Measurements from ENCODE around the gene EHD1. TPM values are rescaled to one million over a fixed set of nuclear protein-coding genes. Genes with fewer than 3 reads are reported as not detected.

The EHD1 gene
- total RNA-seq, 1 experiment from 2014 or later: 340 TPM

- H3K79me2 ChIP-seq (ENCODE audit: low read length): peaks cover 79% of the 10 kb centered on the region
These were observed 18.6 kb downstream of the EHD1 start for GRCh38 chr11:64859542-64860414.

DNA sequence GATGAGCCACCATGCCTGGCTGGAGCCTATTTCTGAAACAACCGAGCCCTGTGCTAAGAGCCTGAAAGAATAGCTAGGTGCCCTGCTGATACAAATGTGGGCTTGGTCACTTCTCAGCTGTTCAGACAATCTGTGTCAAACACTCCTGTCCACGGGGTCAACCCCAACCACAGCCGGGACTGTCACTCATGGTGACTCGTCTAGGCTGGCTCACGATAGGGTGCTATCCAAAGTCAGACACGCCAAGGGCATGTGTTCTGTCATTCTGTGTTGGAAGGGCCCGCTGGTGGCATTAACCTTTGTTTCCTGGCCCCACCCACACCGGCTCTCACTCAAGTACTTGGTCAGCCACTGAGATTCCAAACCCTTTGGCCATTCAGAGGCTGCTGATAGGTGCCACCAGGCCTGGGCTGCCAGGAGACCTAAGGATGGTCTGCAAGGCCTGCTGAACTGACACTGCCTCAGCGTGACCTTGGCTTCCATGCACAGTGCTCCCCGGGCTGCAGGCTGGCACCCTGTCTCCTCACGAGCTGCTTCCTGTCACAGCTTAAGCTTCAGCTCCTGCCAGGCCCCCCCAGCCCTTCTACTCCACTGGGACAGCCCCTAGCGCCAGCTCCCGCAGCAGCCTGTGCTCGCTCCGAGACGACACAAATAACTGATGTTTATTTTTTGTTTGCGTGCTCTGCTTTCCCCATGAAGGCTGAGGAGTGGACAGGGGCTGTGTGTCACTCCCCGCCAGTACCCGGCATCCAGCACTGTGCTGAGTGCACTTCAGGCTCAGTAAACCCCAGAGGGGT lies 19.8 kb downstream of the EHD1 start:
- peaks cover 63% of the 10 kb centered on the region for H3K4me1 ChIP-seq (ENCODE audit: insufficient read depth, low read length)
- intact Hi-C loops (cut with micrococcal nuclease): no loop called here
- no peak overlapping the region for H2AFZ ChIP-seq (ENCODE audit: low read length)
- no peak overlapping the region for H3K4me3 ChIP-seq (ENCODE audit: low read length)
- POLR2A ChIA-PET (ENCODE audit: unreplicated experiment): interaction anchor here (1.1 kb wide), 1 partner anchor 11 kb away, joined by 3 read pairs; no protein-coding TSS in a partner anchor
- no TSS peak for BruUV-seq (replicated peaks)
- H3K27ac ChIP-seq (ENCODE audit: low read length): peak overlapping the region; percentile 8; the same call in 1 of the 2 replicates
- peaks cover 79% of the 10 kb centered on the region for H3K79me2 ChIP-seq (ENCODE audit: low read length)
- DNase-seq: peak; percentile 50
- CTCF ChIA-PET: interaction anchor here (0.7 to 1.0 kb wide), 2 partner anchors 10 to 29 kb away, joined by 3 to 4 read pairs; no protein-coding TSS in a partner anchor
- H3K9ac ChIP-seq (ENCODE audit: low read length): no peak overlapping the region
- no peak overlapping the region for H3K4me2 ChIP-seq (ENCODE audit: low read length)
- no peaks in the 10 kb centered on the region for H3K9me2 ChIP-seq (replicated peaks; ENCODE audit: low read length)
- TF ChIP-seq, protein P1, sequence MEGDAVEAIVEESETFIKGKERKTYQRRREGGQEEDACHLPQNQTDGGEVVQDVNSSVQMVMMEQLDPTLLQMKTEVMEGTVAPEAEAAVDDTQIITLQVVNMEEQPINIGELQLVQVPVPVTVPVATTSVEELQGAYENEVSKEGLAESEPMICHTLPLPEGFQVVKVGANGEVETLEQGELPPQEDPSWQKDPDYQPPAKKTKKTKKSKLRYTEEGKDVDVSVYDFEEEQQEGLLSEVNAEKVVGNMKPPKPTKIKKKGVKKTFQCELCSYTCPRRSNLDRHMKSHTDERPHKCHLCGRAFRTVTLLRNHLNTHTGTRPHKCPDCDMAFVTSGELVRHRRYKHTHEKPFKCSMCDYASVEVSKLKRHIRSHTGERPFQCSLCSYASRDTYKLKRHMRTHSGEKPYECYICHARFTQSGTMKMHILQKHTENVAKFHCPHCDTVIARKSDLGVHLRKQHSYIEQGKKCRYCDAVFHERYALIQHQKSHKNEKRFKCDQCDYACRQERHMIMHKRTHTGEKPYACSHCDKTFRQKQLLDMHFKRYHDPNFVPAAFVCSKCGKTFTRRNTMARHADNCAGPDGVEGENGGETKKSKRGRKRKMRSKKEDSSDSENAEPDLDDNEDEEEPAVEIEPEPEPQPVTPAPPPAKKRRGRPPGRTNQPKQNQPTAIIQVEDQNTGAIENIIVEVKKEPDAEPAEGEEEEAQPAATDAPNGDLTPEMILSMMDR (conservative IDR thresholded peaks at IDR 0.05; ENCODE audit: low read depth, low read length): no peak
- TF ChIP-seq EZH2 (IDR thresholded peaks at IDR 0.05; ENCODE audit: low read length, unreplicated experiment): no peak
- no peak for TF ChIP-seq EZH2phosphoT487 (IDR thresholded peaks at IDR 0.05; ENCODE audit: borderline replicate concordance, low read length)
- H3K36me3 ChIP-seq (ENCODE audit: low read depth, low read length): peaks cover 47% of the 10 kb centered on the region
- peaks cover 8% of the 10 kb centered on the region; the same call in 1 of the 2 replicates for H4K20me1 ChIP-seq (ENCODE audit: low read length)
- no peak for ATAC-seq
- no peaks in the 10 kb centered on the region for H3K27me3 ChIP-seq (ENCODE audit: low read length)
- H3K9me3 ChIP-seq (ENCODE audit: low read length): no peaks in the 10 kb centered on the region
- peaks cover 4% of the 10 kb centered on the region for H3F3A ChIP-seq (ENCODE audit: low read length, unreplicated experiment)

More at GRCh38 chr11:64859542-64860414, 18.6 kb downstream of the EHD1 start:
- DNase-seq: no peak
- H3F3A ChIP-seq (ENCODE audit: low read length, unreplicated experiment): peaks cover 4% of the 10 kb centered on the region
- no peak overlapping the region for H2AFZ ChIP-seq (ENCODE audit: low read length)
- peaks cover 36% of the 10 kb centered on the region for H3K36me3 ChIP-seq (ENCODE audit: low read depth, low read length)
- ChIA-PET POLR2A (ENCODE audit: unreplicated experiment) (interaction anchor here (1.1 kb wide), 1 partner anchor 9 kb away, joined by 4 read pairs; no protein-coding TSS in a partner anchor), CTCF (no interaction called here)
- H3K4me3 ChIP-seq (ENCODE audit: low read length): no peak overlapping the region
- BruUV-seq (replicated peaks): no TSS peak
- H3K27me3 ChIP-seq (ENCODE audit: low read length): no peaks in the 10 kb centered on the region
- peaks cover 19% of the 10 kb centered on the region; the same call in 1 of the 2 replicates for H4K20me1 ChIP-seq (ENCODE audit: low read length)
- peaks cover 60% of the 10 kb centered on the region for H3K4me1 ChIP-seq (ENCODE audit: insufficient read depth, low read length)
- no peak for ATAC-seq
- no peak overlapping the region for H3K27ac ChIP-seq (ENCODE audit: low read length)
- no peak overlapping the region for H3K4me2 ChIP-seq (ENCODE audit: low read length)
- H3K9me3 ChIP-seq (ENCODE audit: low read length): no peaks in the 10 kb centered on the region
- H3K9ac ChIP-seq (ENCODE audit: low read length): no peak overlapping the region
- intact Hi-C loops (cut with micrococcal nuclease): no loop called here
- no peak for TF ChIP-seq EZH2 (IDR thresholded peaks at IDR 0.05; ENCODE audit: low read length, unreplicated experiment)
- TF ChIP-seq, protein P1 (conservative IDR thresholded peaks at IDR 0.05; ENCODE audit: low read depth, low read length): no peak
- no peak for TF ChIP-seq EZH2phosphoT487 (IDR thresholded peaks at IDR 0.05; ENCODE audit: borderline replicate concordance, low read length)
- H3K9me2 ChIP-seq (replicated peaks; ENCODE audit: low read length): no peaks in the 10 kb centered on the region
